PC-3 (cell line): ENCODE results near the gene ERGIC2. TPM values are rescaled to one million over a fixed set of nuclear protein-coding genes. Genes with fewer than 3 reads are reported as not detected.

Experiments used
- ATAC-seq: fragments of 200-7000 bp; cut with Tn5 transposase; 2 replicates; pipeline ENCODE4 v1.9.1; 2020; ENCODE audit warnings: mild to moderate bottlenecking, moderate library complexity
- BruUV-seq: library from RNA; stranded (reverse); fragments of 400-500 nt; replicated peaks from 2 replicates; lab custom pipeline; 2021; lab: Mats Ljungman, UMichigan
- CTCF ChIA-PET: fragments of 300-600 bp; sonication (Branson Sonifier 250); formaldehyde crosslinking; loops from one replicate; lab custom pipeline; 2022; ENCODE audit warnings: antibody characterized with exemption; lab: Charles Lee
- POLR2A ChIA-PET: fragments of 300-600 bp; sonication (Branson Sonifier 250); formaldehyde crosslinking; loops from one replicate; lab custom pipeline; 2022; ENCODE audit warnings: antibody characterized with exemption; ENCODE audit not compliant: unreplicated experiment; lab: Charles Lee
- DNase-seq: peaks from one replicate; pipeline ENCODE4 v3.0.0-alpha.2; 2015
- H2AFZ ChIP-seq: fragments of 300-600 bp; sonication (generic); 2 replicates; pipeline ENCODE4 v1.6.0; 2016; ENCODE audit warnings: antibody characterized with exemption, low read length
- H3F3A ChIP-seq: fragments of 300-600 bp; sonication (generic); one replicate; pipeline ENCODE4 v1.6.0; 2017; ENCODE audit warnings: antibody characterized with exemption, low read length, control low read depth, mild to moderate bottlenecking; ENCODE audit not compliant: unreplicated experiment
- H3K27ac ChIP-seq: fragments of 300-600 bp; sonication (generic); 2 replicates; pipeline ENCODE4 v1.5.1; 2016; ENCODE audit warnings: mild to moderate bottlenecking, low read length
- H3K27me3 ChIP-seq: fragments of 300-600 bp; sonication (generic); 2 replicates; pipeline ENCODE4 v1.6.1; 2016; ENCODE audit warnings: low read length, mixed read lengths
- H3K36me3 ChIP-seq: fragments of 300-600 bp; sonication (generic); 2 replicates; pipeline ENCODE4 v1.6.1; 2016; ENCODE audit warnings: low read depth, mixed run types, low read length, mixed read lengths
- H3K4me1 ChIP-seq: fragments of 300-600 bp; sonication (generic); 2 replicates; pipeline ENCODE4 v1.5.1; 2016; ENCODE audit warnings: low read length; ENCODE audit not compliant: insufficient read depth
- H3K4me2 ChIP-seq: fragments of 300-600 bp; sonication (generic); 2 replicates; pipeline ENCODE4 v1.6.0; 2016; ENCODE audit warnings: low read length
- H3K4me3 ChIP-seq: fragments of 300-600 bp; sonication (generic); 2 replicates; pipeline ENCODE4 v1.5.1; 2016; ENCODE audit warnings: mild to moderate bottlenecking, low read length, mixed read lengths
- H3K79me2 ChIP-seq: fragments of 300-600 bp; sonication (generic); 2 replicates; pipeline ENCODE4 v1.6.1; 2017; ENCODE audit warnings: low read length, mixed read lengths
- H3K9ac ChIP-seq: fragments of 300-600 bp; sonication (generic); 2 replicates; pipeline ENCODE4 v1.6.0; 2016; ENCODE audit warnings: mild to moderate bottlenecking, low read length
- H3K9me2 ChIP-seq: fragments of 300-600 bp; sonication (generic); replicated peaks from 2 replicates; pipeline ENCODE4 v1.6.1; 2016; ENCODE audit warnings: mixed run types, low read length, mixed read lengths
- H3K9me3 ChIP-seq: fragments of 300-600 bp; sonication (generic); 2 replicates; pipeline ENCODE4 v1.6.1; 2016; ENCODE audit warnings: low read length, mixed read lengths
- H4K20me1 ChIP-seq: fragments of 300-600 bp; sonication (generic); 2 replicates; pipeline ENCODE4 v1.6.1; 2016; ENCODE audit warnings: low read length, mixed read lengths
- CTCF ChIP-seq: fragments of 300-600 bp; sonication (generic); conservative IDR thresholded peaks from 2 replicates; pipeline ENCODE4 v1.5.1; 2017; ENCODE audit warnings: antibody characterized with exemption, low read depth, mild to moderate bottlenecking, low read length
- EZH2 ChIP-seq: fragments of 300-600 bp; sonication (generic); IDR thresholded peaks from one replicate; pipeline ENCODE4 v1.6.1; 2017; ENCODE audit warnings: antibody characterized with exemption, mild to moderate bottlenecking, low read length; ENCODE audit not compliant: unreplicated experiment
- EZH2phosphoT487 ChIP-seq: fragments of 300-600 bp; sonication (generic); IDR thresholded peaks from 2 replicates; pipeline ENCODE4 v1.6.1; 2018; ENCODE audit warnings: mild to moderate bottlenecking, antibody characterized with exemption, low read length, borderline replicate concordance
- intact Hi-C: fragments of 100-400 bp; cut with micrococcal nuclease; formaldehyde crosslinking; loops from 2 replicates; pipeline ENCODE4 v1.9.0; 2023
- total RNA-seq: library from RNA; depleted of rRNA; stranded (reverse); fragments of >200 nt; gene quantifications from 2 replicates; pipeline ENCODE4 v1.2.3, GENCODE V29; 2014

ERGIC2 gene
- total RNA-seq, 1 experiment from 2014 or later = 184 TPM

GRCh38 chr12:29403991-29404390, 23.0 kb upstream of the ERGIC2 start:
- 0 out of 2 replicates have a peak, but pooled peaks cover 3% of the 10 kb centered on the region for H3K9me2 ChIP-seq
- ATAC-seq (peak; percentile 84), DNase-seq (no peak)
- H3K9ac ChIP-seq = no peak overlapping the region
- H3K4me1 ChIP-seq = no peaks in the 10 kb centered on the region
- H3F3A ChIP-seq = no peaks in the 10 kb centered on the region
- POLR2A ChIA-PET = no interaction called here
- 0 out of 2 replicates have a peak, but pooled peaks cover 4% of the 10 kb centered on the region for H3K9me3 ChIP-seq
- no TSS peak for BruUV-seq
- H3K36me3 ChIP-seq = no peaks in the 10 kb centered on the region
- H4K20me1 ChIP-seq = no peaks in the 10 kb centered on the region
- CTCF ChIA-PET = no interaction called here
- intact Hi-C loops = no loop called here
- no peak overlapping the region for H2AFZ ChIP-seq
- H3K4me2 ChIP-seq = no peak overlapping the region
- no peaks in the 10 kb centered on the region for H3K79me2 ChIP-seq
- no peak overlapping the region for H3K27ac ChIP-seq
- TF ChIP-seq EZH2phosphoT487 (no peak), EZH2 (no peak), CTCF (no peak)
- H3K4me3 ChIP-seq = no peak overlapping the region
- H3K27me3 ChIP-seq = peaks cover 34% of the 10 kb centered on the region; the same call in 1 of the 2 replicates

GRCh38 chr12:29402437-29402836, 21.5 kb upstream of the ERGIC2 start:
- intact Hi-C loops = no loop called here
- no peak overlapping the region for H2AFZ ChIP-seq
- POLR2A ChIA-PET = no interaction called here

More at GRCh38 chr12:29402437-29402836, 21.5 kb upstream of the ERGIC2 start:
- H3K79me2 ChIP-seq = no peaks in the 10 kb centered on the region
- H3K4me3 ChIP-seq = no peak overlapping the region
- no TSS peak for BruUV-seq
- no peaks in the 10 kb centered on the region for H3K36me3 ChIP-seq
- H3K27ac ChIP-seq = no peak overlapping the region
- no peaks in the 10 kb centered on the region for H3K4me1 ChIP-seq
- 0 out of 2 replicates have a peak, but pooled peaks cover 3% of the 10 kb centered on the region for H3K9me2 ChIP-seq
- no peaks in the 10 kb centered on the region for H3F3A ChIP-seq
- CTCF ChIA-PET = no interaction called here
- TF ChIP-seq CTCF (no peak), EZH2phosphoT487 (no peak), EZH2 (no peak)
- H3K4me2 ChIP-seq = no peak overlapping the region
- no peaks in the 10 kb centered on the region for H4K20me1 ChIP-seq
- H3K9ac ChIP-seq = no peak overlapping the region
- H3K27me3 ChIP-seq = peaks cover 34% of the 10 kb centered on the region; the same call in 1 of the 2 replicates
- ATAC-seq (no peak), DNase-seq (no peak)
- H3K9me3 ChIP-seq = 0 out of 2 replicates have a peak, but pooled peaks cover 4% of the 10 kb centered on the region
